Activated naive CD4-positive, alpha-beta T cell (primary cell): ENCODE data around the gene ADSS1.
"Not testable (repeated sequence)": the region's sequence is repeated elsewhere in the genome, so short reads cannot be mapped to it uniquely, and the experiment has no call there.

Source experiments
- DNase-seq, 4 experiments: peaks; one replicate each; lab custom pipeline; 2025; lab: John Stamatoyannopoulos, UW

ADSS1 gene

GRCh38 chr14:104750056-104750752 is 26.2 kb downstream of the ADSS1 start:
- no peak for DNase-seq

GRCh38 chr14:104750753-104751057 is 26.7 kb downstream of the ADSS1 start:
- DNase-seq = not testable (repeated sequence)

DNA sequence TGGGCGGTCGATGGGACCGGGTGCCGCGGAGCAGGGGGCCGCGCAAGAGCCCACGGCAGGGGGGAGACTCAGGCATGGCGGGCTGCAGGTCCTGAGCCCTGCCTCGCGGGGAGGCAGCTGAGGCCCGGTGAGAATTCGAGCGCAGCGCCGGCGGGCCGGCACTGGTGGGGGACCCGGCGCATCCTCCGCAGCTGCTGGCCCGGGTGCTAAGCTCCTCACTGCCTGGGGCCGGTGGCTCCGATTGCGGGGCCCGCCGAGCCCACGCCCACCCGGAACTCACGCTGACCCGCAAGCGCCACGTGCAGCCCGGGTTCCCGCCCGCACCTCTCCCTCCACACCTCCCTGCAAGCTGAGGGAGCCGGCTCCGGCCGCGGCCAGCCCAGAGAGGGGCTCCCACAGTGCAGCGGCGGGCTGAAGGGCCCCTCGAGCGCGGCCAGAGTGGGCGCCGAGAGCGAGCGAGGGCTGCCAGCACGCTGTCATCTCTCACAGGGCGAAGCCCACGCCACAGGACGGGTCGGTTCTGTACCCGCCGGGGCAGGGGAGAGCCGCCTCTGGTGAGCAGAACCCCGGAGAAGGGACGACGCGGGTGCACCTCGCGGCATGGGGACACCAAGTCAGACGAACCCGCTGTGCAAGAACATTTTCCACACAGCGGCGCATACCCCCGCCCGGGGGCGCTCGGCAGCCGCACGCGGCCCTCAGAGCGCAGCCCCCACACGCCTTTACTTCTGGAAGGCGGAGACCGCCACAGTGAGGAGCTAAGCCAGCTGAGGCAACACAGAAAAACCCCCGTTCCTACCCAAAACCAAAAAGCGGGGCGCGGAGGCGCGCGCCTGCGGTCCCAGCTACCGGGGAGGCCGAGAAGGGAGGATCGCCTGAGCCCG is 27.8 kb downstream of the ADSS1 start:
- no peak for DNase-seq

- DNase-seq = no peak
These were observed 28.4 kb downstream of the ADSS1 start for GRCh38 chr14:104752423-104752734.

GRCh38 chr14:104752735-104753527 is 28.9 kb downstream of the ADSS1 start, which contains the start of gene SIVA1:
SIVA1 (plus strand) TSS chr14:104753147; CDS start chr14:104753202, 55 bp downstream.
- DNase-seq = peak; percentile 99 to 100 (median 100)

GRCh38 chr14:104753528-104754212 is 29.6 kb downstream of the ADSS1 start:
- DNase-seq = no peak

DNA sequence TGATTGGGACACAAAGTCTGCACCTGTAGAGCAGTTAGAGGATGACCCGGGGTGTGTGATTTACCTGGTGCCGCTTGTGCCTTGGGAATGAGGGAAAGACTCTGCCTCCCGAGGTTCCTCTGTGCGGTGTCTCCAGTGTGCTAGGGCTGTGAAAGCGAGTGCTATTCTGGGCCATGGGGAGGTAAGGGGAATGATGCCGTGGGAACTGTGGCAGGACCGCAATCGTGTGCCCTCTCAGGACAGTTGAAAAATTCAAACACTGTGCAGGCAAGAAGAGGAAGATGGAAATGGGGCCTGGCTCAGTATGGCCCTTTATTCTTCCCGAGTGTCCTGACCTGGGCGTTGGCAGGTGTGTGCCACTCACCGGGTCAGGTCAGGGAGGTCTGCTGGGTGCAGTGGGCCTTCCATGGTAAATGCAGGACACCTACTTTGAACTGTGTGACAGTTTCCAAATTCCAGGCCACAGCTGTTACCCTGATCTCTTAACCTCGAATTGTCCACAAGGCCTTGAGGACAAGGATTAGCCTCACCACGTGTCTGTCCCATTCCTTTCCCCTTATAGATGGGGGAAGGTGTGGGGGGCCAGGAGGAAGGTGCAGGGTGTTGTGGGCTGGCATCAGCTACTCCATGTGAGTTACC is 30.3 kb downstream of the ADSS1 start:
- DNase-seq = no peak

GRCh38 chr14:104755621-104756020 is 31.6 kb downstream of the ADSS1 start:
- no peak for DNase-seq

GRCh38 chr14:104756477-104757237 is 32.6 kb downstream of the ADSS1 start:
- no peak for DNase-seq

GRCh38 chr14:104757238-104757585 is 33.2 kb downstream of the ADSS1 start:
- DNase-seq = no peak

DNA sequence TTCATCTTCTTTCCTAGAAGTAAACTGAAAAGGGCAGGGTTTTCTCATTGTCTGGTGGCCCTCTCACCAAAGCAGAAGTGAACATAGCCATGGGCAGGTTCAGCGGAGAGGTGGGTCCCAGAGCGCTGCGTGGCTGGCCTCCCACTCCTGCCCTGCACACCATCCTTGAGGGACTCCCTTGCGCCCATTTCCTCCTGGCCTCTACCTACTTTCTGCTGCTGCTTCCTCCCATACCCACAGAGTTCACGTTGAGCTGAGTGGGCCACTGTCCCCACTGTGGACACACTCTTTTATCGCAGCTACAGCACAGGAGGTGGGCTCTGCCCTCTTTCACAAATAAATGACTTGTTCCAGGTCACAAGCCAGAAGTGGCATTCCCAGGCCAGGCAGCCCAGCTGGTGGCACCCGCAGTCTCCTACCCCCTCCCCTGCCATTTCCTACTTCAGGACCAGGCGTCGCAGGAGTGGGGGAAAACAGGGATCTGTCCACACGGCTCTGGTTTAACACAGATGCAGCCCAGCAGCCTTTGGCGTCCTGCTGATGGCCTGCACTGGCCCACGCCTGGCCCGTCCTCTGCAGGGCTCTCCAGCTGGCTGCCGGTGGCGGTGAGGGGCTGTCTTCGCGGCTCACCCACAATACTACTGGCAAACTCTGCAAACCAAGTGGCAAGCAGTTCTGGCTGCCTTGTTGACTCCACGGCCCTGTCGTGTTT is 33.8 kb downstream of the ADSS1 start:
- no peak for DNase-seq

DNA sequence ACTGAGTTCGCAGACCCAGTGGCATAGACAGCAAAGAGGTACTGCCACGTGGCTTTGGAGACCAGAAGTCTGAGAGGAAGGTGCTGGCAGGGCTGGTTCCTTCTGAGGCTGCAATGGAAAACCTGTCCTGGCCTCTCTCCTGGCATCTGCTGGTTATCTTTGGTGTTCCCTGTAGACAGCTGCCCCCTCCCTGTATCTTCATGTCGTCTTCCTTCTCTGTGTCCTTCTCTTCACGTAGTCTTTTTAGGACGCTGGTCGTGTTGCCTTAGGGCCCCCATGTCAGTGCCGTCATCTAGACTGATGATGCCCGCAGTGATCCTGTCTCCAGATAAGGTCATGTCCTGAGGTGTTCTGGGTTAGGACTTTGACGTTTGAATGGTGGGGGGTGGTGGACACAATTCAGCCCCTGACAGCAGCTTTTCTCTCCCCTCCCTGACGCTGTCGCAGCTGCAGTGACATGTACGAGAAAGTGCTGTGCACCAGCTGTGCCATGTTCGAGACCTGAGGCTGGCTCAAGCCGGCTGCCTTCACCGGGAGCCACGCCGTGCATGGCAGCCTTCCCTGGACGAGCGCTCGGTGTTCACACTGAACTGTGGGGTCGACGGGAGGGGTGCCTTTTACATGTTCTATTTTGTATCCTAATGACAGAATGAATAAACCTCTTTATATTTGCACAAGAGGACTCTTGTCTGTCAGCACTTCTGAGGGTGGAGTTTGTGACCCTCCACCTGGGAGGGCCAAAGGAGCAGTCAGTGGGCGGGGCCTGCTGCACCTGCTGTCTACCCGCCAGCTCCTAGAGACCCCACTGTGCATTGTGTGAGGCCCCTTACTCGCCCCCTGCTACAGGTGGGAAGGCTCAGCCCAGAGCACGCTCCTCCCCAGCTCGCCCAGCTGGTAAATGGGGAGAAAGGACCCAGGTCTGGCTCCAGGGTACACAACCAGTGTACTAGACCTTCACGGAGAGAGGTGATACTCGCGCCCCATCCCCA is 35.2 kb downstream of the ADSS1 start:
- DNase-seq = no peak

- DNase-seq = no peak
These were observed 41.5 kb downstream of the ADSS1 start for GRCh38 chr14:104765517-104765916.

GRCh38 chr14:104766256-104766862 is 42.3 kb downstream of the ADSS1 start:
- no peak for DNase-seq

DNA sequence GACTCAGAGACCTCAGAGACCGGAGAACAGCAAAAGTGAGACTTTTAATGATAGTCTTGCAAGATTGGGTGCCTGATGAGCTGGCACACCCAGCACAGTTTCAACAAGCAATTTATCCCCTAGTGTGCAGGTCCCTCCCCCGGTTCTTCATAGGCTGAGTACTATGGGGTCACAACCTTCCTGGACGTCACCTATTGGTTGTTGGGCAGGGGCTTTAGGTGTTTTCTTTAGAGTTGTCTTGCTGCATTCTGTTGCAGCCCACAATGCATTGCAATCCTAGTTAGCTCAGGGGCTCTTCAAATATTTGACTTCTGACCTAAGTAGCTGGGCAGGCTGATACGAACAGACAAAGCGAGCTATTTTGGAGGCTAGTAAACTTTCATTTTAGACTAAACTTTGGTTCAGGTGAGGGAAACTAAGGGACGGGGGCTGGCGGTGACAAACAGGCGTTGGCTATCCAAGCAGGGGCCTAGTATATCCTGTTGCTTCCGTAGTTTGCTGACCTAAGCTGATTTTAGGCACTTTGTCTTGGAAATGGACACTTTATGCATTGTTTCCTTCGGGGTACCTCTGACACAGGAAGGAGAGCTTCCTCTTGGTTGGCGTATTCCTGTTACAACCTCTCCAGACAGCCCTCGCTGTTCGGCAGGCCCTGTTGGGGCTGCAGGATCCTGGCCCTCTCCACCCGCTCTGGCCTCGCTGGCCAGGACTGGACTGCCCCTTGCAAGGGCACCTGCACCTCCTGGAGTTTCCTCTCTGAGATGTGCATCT is 43.0 kb downstream of the ADSS1 start:
- no peak for DNase-seq

DNA sequence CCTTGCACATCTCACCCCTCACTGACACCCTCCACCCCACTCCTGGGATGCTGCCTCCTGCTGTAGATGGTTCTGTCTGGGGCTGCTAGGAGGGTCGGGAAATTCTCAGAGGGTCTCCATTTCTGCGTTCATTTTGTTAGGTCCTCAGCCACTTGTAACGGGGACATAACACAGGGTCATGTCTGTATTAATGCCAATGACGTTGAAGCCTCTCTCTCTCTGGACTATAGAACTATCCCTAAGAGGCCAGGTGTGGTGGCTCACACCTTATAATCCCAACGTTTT is 43.5 kb downstream of the ADSS1 start:
- DNase-seq = no peak

- DNase-seq = peak; percentile 85 to 96 (median 91)
These were observed 44.7 kb downstream of the ADSS1 start for GRCh38 chr14:104768437-104769323.
